Endothelial cell of umbilical vein (primary cell): ENCODE measurements around the gene ACTG1. TPM values are rescaled to one million over a fixed set of nuclear protein-coding genes. Genes with fewer than 3 reads are reported as not detected.

Experiments
- BruUV-seq: library from RNA; stranded (reverse); fragments of 400-500 nt; replicated peaks from 2 replicates; lab custom pipeline; 2021; lab: Mats Ljungman, UMichigan
- CTCF ChIA-PET: fragments of 300-600, 350-600 bp; sonication (Branson Sonifier 250); formaldehyde crosslinking; loops from one replicate; lab custom pipeline; 2021; ENCODE audit warnings: antibody characterized with exemption, inconsistent platforms; lab: Charles Lee
- POLR2A ChIA-PET: fragments of 300-600, 350-600 bp; sonication (Branson Sonifier 250); formaldehyde crosslinking; loops from one replicate; lab custom pipeline; 2021; ENCODE audit warnings: antibody characterized with exemption, inconsistent platforms; lab: Charles Lee
- DNase-seq: peaks from one replicate; pipeline ENCODE4 v3.0.0-alpha.2; 2011; ENCODE audit warnings: low read depth, low spot score
- FAIRE-seq: peaks from 2 replicates; lab custom pipeline; 2011; peaks lifted over from hg19 to GRCh38; lab: Jason Lieb, UNC
- H2AFZ ChIP-seq: 2 replicates; pipeline ENCODE4 v1.6.0; 2012; ENCODE audit warnings: low read depth, low read length, control low read depth, inconsistent platforms
- H3K27ac ChIP-seq: 2 replicates; pipeline ENCODE4 v1.5.1; 2011; ENCODE audit warnings: low read depth, mild to moderate bottlenecking, control low read depth, low read length, moderate library complexity; ENCODE audit not compliant: insufficient read depth
- H3K27me3 ChIP-seq, 2 experiments: 2 replicates each; pipeline versions ENCODE4 v1.6.0 to v1.6.1; 2011; ENCODE audit warnings: low read length in 2 of 2, mixed read lengths in 1 of 2; ENCODE audit not compliant: control insufficient read depth in 2 of 2, insufficient read depth in 2 of 2
- H3K36me3 ChIP-seq, 2 experiments: 2 replicates in 1 of 2; 3 replicates in 1 of 2; pipeline ENCODE4 v1.5.1; 2011; ENCODE audit warnings: low read length in 2 of 2, mild to moderate bottlenecking in 1 of 2, moderate library complexity in 1 of 2; ENCODE audit not compliant: control insufficient read depth in 2 of 2, insufficient read depth in 2 of 2; ENCODE audit errors: extremely low read depth in 1 of 2
- H3K4me1 ChIP-seq: 3 replicates; pipeline ENCODE4 v1.5.1; 2011; ENCODE audit warnings: mild to moderate bottlenecking, low read length; ENCODE audit not compliant: control insufficient read depth, insufficient read depth; ENCODE audit errors: extremely low read depth
- H3K4me2 ChIP-seq: 2 replicates; pipeline ENCODE4 v1.6.1; 2011; ENCODE audit warnings: low read length, control low read depth, mixed read lengths; ENCODE audit not compliant: insufficient read depth
- H3K4me3 ChIP-seq, 3 experiments: fragments of 200-600 bp in 1 of 3; sonication (generic), shearing (Covaris generic) in 1 of 3; replicated peaks in 1 of 3; 2 replicates each; pipeline ENCODE4 v1.5.1; 2011 to 2016; ENCODE audit warnings: control low read depth in 3 of 3, low read length in 3 of 3, mild to moderate bottlenecking in 2 of 3, inconsistent platforms in 1 of 3, low read depth in 1 of 3, moderate library complexity in 1 of 3; ENCODE audit not compliant: insufficient read depth in 1 of 3
- H3K79me2 ChIP-seq: 2 replicates; pipeline ENCODE4 v1.6.0; 2012; ENCODE audit warnings: low read length, inconsistent platforms; ENCODE audit not compliant: control insufficient read depth, insufficient read depth
- H3K9ac ChIP-seq: replicated peaks from 2 replicates; pipeline ENCODE3; 2011; ENCODE audit warnings: low read length, control low read depth; ENCODE audit not compliant: insufficient read depth; ENCODE audit errors: extremely low read depth
- H3K9me1 ChIP-seq: replicated peaks from 3 replicates; pipeline ENCODE4 v1.6.0; 2011; ENCODE audit warnings: mild to moderate bottlenecking, low read length; ENCODE audit not compliant: control insufficient read depth, insufficient read depth; ENCODE audit errors: extremely low read depth
- H3K9me3 ChIP-seq: replicated peaks from 2 replicates; pipeline ENCODE4 v1.5.1; 2012; ENCODE audit warnings: low read length, inconsistent platforms; ENCODE audit not compliant: control insufficient read depth, insufficient read depth
- H4K20me1 ChIP-seq: replicated peaks from 2 replicates; pipeline ENCODE3; 2011; ENCODE audit warnings: mild to moderate bottlenecking, low read length; ENCODE audit not compliant: control insufficient read depth, insufficient read depth; ENCODE audit errors: extremely low read depth
- EZH2 ChIP-seq: IDR thresholded peaks from 2 replicates; pipeline ENCODE4 v1.6.1; 2012; ENCODE audit warnings: borderline replicate concordance, low read depth, mild to moderate bottlenecking, moderate library complexity, low read length, inconsistent platforms; ENCODE audit not compliant: severe bottlenecking
- FOS ChIP-seq: IDR thresholded peaks from 2 replicates; pipeline ENCODE4 v1.6.1; 2011; ENCODE audit warnings: mild to moderate bottlenecking, low read length, moderate library complexity, borderline replicate concordance; ENCODE audit not compliant: insufficient read depth
- GATA2 ChIP-seq: IDR thresholded peaks from 2 replicates; pipeline ENCODE4 v1.7.0; 2011; ENCODE audit warnings: low read depth, mild to moderate bottlenecking, moderate library complexity, mixed read lengths, low read length; ENCODE audit not compliant: insufficient read length, insufficient read depth
- JUN ChIP-seq: IDR thresholded peaks from 2 replicates; pipeline ENCODE4 v1.6.1; 2011; ENCODE audit warnings: borderline replicate concordance, low read depth; ENCODE audit not compliant: insufficient read length, insufficient read depth
- MYC ChIP-seq: IDR thresholded peaks from one replicate; pipeline ENCODE4 v1.6.1; 2011; ENCODE audit warnings: mild to moderate bottlenecking, low read depth, low read length
- POLR2A ChIP-seq: IDR thresholded peaks from 2 replicates; pipeline ENCODE4 v1.6.1; 2012; ENCODE audit warnings: low read depth, mild to moderate bottlenecking, control low read depth, low read length
- POLR2AphosphoS5 ChIP-seq: IDR thresholded peaks from 2 replicates; pipeline ENCODE4 v1.6.1; 2012; ENCODE audit warnings: low read depth, mild to moderate bottlenecking, control low read depth, low read length, moderate library complexity; ENCODE audit not compliant: insufficient read depth
- dilution Hi-C: fragments of 300-500 bp; cut with MboI; formaldehyde crosslinking; loops from one replicate; pipeline ENCODE4 v1.15.0; 2019; ENCODE audit warnings: low sequenced_read_pairs; ENCODE audit not compliant: extremely low pct_ligation_motif_present
- intact Hi-C: fragments of 100-400 bp; cut with micrococcal nuclease; formaldehyde crosslinking; loops from one replicate; pipeline ENCODE4 v1.10.0; 2022
- polyA plus RNA-seq, 4 experiments: library from polyadenylated mRNA; depleted of rRNA in 3 of 4; stranded (reverse) in 3 of 4; unstranded in 1 of 4; fragments of >200 nt; gene quantifications; 2 replicates each; pipeline versions ENCODE4 v1.2.1 to v1.2.3, GENCODE V29; 2011 to 2012; ENCODE audit warnings: missing spikeins in 1 of 4
- total RNA-seq: library from RNA; stranded (reverse); gene quantifications from 2 replicates; pipeline ENCODE4 v1.2.3, GENCODE V29; 2021
- TF ChIP-seq, protein P1 (sequence below), 2 donors: IDR thresholded peaks; 1 replicate in 1 of 2; 2 replicates in 1 of 2; pipeline ENCODE4 v1.5.1; 2011; ENCODE audit warnings: low read length in 2 of 2, mild to moderate bottlenecking in 2 of 2, moderate library complexity in 2 of 2, control low read depth in 1 of 2, inconsistent platforms in 1 of 2, low read depth in 1 of 2; ENCODE audit not compliant: insufficient read depth in 1 of 2; ENCODE audit errors: extremely low read depth in 1 of 2
- TF ChIP-seq, protein P2 (sequence below): IDR thresholded peaks from 2 replicates; pipeline ENCODE4 v1.6.1; 2011; ENCODE audit not compliant: insufficient read depth, insufficient read length

ACTG1 gene
- total and polyA plus RNA-seq, 2 donors (not counting 3 experiments of a cell fraction or from before 2014, with no cell fraction given) = 6,127 to 10,663 TPM

DNA sequence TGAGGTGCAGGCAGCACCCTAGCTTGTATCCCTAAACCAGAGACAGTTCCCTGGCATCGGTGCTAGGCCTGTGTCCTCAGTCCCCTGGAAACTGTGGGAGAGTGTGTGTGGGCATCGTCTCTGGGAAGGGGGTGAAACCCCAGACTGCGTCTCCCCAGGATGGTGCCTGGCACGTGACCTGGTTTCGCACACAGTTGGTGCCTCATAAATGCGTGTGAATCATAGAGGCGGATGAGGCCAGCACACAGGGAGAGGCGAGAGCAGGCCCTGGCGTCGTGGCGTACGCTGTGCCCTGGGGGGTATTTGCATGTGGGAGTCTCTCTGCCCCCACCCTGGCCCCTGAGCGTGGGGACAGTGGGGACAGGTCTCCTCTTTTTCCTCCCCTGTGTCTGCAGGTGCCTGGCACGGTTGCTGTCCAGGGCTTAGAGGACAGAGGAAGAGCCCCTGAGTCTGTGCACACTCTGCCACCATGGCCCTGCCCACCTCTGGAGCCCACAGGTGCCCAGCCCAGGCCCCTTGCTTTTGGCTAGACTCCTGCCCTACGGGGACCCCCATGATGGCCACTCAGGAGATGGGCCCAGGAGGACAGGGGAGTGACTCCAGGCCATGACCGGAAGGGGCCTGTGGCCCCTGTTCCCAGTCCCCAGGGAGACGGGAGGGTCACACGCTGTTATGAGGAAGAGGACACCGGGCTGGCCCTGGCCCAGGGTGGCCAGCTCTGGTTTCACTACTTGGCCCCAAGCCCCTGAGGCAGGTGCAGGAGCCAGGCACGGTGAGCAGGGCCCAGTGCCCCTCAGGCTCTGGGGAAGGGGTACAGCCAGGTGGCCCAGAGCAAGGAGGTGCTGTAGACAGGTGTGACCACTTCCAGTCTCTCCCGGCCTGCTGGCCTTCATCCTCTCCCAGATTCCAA, 14.3 kb upstream of the ACTG1 start:
- no peak for DNase-seq
- BruUV-seq = no TSS peak
- Histone ChIP-seq H3K9me1 (no peaks in the 10 kb centered on the region), H3K9me3 (no peaks in the 10 kb centered on the region), H3K4me3 (no peak overlapping the region), H3K36me3 (no peaks in the 10 kb centered on the region), H3K4me2 (no peak overlapping the region), H4K20me1 (no peaks in the 10 kb centered on the region), H3K4me1 (no peaks in the 10 kb centered on the region), H3K27me3 (no peaks in the 10 kb centered on the region), H3K9ac (no peak overlapping the region), H3K27ac (no peak overlapping the region), H3K79me2 (no peaks in the 10 kb centered on the region), H2AFZ (no peak overlapping the region)
- intact Hi-C loops (no loop called here), dilution Hi-C loops (no loop called here)
- ChIA-PET POLR2A (no interaction called here), CTCF (interaction anchor here (1.1 to 1.2 kb wide), 3 partner anchors 8 to 272 kb away, joined by 3 to 5 read pairs (median 3); no protein-coding TSS in a partner anchor)
- TF ChIP-seq MYC (no peak), EZH2 (no peak), FOS (no peak), JUN (no peak), POLR2A (no peak), GATA2 (no peak), POLR2AphosphoS5 (no peak)
- TF ChIP-seq, protein P1, sequence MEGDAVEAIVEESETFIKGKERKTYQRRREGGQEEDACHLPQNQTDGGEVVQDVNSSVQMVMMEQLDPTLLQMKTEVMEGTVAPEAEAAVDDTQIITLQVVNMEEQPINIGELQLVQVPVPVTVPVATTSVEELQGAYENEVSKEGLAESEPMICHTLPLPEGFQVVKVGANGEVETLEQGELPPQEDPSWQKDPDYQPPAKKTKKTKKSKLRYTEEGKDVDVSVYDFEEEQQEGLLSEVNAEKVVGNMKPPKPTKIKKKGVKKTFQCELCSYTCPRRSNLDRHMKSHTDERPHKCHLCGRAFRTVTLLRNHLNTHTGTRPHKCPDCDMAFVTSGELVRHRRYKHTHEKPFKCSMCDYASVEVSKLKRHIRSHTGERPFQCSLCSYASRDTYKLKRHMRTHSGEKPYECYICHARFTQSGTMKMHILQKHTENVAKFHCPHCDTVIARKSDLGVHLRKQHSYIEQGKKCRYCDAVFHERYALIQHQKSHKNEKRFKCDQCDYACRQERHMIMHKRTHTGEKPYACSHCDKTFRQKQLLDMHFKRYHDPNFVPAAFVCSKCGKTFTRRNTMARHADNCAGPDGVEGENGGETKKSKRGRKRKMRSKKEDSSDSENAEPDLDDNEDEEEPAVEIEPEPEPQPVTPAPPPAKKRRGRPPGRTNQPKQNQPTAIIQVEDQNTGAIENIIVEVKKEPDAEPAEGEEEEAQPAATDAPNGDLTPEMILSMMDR (IDR thresholded peaks at IDR 0.05; ENCODE audit: extremely low read depth in 1 of 2, insufficient read depth in 1 of 2, low read depth in 1 of 2, low read length in 2 of 2) = no peak
- TF ChIP-seq, protein P2, sequence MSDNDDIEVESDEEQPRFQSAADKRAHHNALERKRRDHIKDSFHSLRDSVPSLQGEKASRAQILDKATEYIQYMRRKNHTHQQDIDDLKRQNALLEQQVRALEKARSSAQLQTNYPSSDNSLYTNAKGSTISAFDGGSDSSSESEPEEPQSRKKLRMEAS = no peak
- no peak for FAIRE-seq
